Measurements from ENCODE around the gene MEIS2.

Gene MEIS2

DNA sequence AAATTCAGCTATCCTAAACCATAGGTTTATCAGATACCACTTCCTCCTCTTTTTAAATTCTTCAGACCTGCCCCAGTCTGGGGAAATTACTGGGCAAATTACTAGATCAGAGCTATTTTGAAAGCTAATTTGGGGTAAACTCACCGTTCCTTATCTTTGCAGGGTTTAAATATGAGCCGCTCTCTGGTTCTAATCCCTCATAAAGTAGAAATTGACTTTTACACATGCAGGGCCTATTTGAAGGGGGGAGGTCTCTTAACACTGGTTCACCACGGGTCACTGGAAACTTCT lies 11.0 kb upstream of the MEIS2 start:
- DNase-seq = no peak

DNA sequence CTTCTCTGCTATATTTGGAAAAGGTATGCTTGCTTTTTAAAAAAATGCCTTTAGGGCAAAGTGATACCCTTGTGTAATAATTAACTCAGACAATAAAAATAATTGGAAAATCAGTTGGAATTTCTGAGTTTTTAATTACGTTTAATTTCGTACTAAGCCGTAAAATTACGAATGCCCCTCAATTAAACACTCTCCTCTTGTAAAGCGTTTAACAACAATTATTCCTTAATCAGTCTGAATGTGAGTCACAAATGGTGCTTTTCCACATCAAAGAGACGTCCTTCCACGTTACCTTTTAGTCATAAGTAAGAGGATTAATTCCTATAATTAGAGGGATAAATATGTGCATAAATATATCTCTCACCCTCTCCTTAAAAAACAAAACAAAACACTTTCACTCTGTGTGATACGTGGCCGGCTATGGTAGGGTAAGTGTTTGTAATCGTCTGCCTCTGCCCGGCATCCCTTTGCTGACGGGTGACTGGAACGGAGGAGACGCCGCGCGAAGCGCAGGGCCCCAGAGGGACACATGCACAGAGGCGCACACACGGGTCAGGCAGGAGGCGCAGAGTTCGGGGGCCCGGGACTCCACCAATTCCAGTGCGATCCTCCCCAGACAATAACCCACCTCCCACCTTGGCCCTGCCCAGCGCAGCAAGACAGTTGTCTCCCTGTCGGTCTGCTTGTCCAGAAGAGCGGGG lies 9.7 kb upstream of the MEIS2 start:
- no peak for DNase-seq

DNA sequence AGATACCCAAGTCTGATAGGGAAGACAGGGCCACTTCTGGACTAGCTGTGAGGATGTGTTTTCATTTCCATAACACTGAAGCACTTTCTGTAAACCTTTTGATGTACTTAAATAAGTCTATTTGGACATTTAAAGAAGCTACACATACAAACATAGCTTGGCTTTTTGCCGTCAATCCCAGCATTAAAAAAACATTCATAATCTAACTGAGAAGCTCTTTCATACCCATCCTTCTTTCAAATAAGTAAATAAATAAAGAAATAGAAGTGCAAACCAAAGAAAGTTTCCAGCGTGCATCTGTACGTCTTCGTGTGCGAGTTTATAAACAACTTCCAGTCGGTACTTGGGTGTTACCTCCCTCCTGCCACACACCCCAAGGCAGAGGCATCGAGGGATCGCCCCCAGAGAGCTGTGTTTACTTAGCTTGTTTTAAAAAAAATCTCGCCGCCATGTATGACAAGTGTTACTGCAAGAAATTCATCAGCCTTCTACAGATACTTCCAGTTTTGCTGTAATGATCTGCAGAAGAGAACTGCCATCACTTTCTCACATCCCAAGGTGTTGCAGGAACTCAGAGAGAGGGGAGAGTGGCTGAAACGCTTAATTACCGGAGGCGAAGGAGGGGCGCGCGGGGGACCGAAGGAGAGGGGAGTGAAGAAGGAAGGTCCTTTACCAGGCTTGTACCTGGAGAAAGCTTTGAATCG lies 9.0 kb upstream of the MEIS2 start:
- no peak for DNase-seq

DNA sequence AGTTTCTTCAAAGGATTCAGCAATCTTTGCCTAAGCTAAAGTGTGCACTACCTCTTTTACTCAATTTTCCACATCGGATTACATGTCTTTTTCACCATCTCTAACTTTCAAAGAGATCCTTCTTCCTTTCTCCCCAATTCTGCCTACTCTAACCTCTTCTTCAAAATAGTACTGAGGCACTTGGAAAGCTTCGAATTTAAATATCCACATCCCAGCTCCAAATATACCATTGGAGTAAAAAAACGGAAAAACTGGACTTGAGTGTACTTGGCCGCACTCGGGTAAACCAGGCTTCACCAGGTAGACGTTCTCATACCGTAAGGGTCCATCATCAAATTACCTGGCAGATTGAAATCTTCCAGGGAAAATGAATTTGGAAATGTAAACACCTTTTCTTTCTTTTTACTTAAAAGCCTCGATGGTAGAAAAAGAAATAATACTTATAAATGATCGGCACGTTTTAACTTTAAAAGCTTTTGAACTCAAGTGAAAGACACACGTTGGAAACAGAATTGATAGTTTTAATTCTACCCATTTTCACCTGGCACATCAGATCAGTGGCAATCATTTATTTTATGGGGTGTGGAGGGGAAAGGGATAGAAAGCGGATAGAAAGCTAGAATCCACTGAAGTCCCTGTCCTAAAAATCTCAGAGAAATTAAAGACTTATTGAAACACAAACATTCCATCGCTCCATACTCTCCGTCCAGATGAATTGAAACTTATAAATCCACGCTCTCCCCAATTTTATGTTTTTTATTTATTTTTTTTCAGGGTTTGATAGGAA lies 8.2 kb upstream of the MEIS2 start:
- no peak for DNase-seq

DNA sequence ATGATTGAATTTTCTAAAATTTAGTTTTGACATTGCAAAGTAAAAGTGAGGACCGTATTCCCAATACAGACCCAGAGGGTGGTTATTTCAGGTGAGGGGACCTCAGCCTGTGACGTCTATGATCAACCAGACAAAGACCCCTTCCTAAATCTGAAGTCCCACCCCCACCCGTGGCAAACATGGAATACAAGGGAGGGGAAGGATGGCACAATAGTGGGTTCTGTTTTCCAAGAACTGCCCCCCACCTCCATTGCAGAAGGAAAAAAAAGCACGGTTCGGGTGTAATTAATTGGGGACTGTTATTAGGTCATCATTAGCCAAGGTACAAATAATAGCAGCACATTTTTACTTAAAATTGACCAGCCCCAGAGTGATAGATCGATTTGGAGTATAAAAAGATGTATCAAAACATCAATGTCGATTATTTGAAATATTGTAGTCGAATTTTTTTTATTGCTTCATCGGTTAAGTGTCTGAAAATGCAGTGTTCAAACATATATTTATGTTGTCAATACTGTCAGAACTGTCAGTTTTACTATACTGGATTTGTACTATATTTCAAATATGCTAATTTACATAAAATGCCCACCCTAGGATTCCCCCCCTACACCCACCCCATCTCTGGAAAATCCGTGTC lies 7.5 kb upstream of the MEIS2 start:
- DNase-seq = no peak

DNA sequence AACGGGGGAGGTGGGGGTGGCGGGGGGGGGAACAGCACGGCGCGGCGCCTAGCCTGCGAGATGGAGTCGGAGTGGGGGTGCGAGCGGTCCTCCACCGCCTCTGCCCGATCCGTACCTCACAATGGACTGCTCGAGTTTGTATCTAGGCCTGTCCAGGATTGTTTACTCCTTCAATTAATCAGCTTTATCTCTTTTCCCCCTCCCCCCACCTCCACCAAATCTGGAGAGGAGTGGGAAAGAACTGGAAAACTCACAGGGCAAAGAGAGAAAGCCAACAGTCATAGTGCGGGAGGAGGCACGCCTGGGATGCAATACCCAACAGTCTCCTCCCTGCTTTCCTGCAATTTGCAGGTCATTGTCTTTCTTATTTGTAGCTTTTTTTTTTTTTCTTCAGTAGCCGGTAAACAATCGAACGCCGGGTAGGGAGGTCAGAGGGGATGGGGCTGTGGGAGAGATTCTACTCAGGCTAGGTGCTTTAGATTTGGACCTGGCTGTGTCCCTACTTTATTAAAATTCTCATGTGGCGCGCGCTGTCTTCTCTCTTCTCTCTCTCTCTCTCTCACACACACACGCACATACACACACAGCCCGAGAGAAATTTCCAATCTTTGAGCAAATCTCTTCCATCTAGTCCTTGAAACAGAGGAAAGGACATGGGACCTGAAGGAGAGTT lies 6.9 kb upstream of the MEIS2 start:
- no peak for DNase-seq

DNA sequence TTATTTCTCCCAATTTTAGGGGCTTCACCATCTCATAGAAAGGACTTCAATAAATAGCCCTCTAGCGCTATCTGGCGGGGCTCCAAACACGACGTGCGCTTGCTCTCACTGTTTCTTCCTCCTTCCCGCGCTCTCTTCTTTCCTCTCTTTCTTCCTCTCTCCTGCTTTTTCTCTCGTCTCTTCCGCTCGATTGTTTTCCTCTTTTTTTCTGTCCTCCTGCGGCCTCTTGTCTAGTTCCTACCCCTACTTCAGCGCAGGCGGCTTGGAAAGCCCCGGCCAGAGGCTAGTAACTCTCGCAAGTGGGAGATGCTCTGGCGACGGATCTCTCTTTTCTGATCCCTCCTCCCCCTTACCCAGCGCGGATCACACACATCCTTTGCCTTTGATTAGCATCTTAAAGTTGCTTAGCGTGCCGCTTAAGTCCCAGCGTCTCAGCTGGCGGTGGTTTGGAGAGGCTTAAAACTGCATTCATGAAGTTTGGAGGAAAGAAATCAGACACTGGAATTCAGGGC lies 6.2 kb upstream of the MEIS2 start:
- DNase-seq = no peak

DNA sequence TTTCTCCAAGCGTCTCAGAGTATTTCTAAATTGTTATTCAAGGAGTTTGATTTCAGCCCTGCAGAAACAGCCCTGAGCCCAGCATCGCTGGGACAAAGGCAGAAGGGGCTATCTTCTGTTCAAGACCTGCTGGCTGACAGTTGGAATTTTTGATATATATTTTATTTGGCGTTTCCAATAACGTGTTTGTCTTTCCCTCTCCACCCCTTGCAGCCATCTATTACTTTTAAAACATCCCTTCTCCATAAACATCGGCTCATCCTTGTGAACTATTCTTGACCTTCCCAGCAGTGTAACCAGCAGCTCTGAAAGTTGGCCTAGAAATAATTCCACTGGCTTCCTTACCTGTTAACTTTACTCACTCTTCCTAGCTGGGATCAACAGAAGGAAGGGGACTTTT lies 5.5 kb upstream of the MEIS2 start:
- DNase-seq = no peak

DNA sequence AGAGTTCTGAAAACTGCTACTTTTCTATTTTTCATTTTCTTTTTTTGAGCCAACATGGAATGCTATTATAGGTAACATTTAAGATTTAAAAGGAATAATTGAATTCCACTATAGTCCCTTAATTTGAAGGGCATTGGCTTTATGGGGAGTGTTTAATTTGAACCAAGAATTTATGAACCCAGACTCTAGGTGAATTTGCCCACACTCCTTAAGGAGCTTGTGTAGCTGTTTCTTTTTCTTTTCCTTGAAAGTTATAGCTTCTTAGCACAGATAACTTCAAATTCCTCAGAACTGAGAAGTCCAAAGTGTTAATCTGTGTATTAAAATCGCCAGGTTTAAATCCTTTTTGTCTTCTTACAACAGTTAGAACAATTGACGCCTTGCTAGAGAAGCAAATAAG lies 4.7 kb upstream of the MEIS2 start:
- DNase-seq = no peak

DNA sequence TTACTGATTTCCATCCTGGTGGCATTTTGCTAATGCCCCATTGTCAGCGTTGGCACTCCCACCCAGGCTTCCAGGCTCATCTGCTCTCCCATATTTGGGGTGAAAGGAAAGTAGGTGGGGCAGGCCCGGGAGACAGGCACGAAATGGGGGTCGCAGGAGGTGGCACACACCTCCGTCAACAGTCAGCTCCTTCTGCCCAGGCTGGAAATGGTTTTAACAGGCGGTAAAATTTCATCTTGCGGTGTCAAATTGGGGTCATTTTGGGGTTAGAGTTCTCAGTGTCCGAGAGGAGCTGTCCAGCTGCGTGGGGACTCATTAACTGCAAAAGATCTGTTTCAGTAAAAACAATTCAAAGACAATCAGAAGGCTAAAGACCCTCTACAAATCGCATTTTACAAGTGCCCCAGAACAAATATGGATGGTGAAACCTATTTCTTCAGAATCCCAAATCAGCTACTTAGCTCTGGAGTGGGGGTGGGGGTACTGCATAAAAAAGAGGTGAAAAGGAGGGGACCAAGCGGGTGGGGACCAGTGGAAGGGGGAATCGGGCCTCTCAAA lies 4.2 kb upstream of the MEIS2 start:
- DNase-seq = no peak

DNA sequence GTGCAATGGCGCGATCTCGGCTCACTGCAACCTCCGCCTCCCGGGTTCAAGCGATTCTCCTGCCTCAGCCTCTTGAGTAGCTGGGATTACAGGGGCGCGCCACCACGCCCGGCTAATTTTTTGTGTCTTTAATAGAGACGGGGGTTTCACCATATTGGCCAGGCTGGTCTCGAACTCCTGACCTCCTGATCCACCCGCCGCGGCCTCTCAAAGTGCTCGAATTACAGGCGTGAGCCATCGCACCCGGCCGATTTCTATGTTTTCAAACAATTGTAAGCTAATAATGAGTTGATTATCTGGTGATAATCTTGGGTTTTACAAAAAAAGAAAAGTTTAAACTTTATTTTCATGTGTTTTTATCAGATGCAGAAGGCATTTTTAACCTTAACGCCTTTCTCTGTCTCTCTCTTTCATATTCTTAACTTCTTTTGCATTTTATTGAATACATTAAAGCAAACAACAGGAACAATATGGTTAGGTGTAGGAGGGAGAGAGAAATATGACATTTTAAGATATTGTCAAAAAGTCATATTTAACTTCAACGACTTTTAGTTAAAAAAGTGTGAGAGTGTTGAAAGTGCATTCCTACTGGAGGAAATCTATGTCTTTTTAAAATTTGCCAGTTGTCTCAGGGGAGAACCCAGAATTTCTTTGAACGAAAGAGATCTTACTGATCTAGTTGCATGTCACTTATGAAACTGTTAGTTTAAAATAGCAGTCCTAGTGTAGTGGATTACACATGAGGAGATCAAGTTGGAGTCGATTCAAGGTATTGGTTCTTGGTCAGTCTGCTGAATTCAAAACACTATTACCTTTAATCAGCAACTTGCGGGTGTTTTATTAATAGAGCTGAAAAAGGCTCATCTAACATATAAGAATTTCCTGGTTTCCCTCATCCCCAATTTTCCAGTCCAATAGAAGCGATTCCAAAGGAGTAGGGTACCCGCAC lies 3.4 kb upstream of the MEIS2 start:
- no peak for DNase-seq

DNA sequence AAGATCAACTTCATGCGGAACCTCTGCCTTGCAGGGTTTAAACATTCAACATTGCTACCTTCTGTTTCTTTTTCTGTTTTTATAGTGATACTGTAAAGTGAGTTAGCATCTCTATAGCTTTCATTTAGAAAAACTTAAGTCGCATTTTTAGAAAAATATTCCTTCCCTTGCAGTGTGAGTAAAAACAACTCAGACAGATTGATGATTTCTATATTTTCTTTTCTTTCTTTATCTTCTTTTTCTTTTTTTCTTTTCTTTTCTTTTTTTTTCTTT lies 2.8 kb upstream of the MEIS2 start:
- no peak for DNase-seq

DNA sequence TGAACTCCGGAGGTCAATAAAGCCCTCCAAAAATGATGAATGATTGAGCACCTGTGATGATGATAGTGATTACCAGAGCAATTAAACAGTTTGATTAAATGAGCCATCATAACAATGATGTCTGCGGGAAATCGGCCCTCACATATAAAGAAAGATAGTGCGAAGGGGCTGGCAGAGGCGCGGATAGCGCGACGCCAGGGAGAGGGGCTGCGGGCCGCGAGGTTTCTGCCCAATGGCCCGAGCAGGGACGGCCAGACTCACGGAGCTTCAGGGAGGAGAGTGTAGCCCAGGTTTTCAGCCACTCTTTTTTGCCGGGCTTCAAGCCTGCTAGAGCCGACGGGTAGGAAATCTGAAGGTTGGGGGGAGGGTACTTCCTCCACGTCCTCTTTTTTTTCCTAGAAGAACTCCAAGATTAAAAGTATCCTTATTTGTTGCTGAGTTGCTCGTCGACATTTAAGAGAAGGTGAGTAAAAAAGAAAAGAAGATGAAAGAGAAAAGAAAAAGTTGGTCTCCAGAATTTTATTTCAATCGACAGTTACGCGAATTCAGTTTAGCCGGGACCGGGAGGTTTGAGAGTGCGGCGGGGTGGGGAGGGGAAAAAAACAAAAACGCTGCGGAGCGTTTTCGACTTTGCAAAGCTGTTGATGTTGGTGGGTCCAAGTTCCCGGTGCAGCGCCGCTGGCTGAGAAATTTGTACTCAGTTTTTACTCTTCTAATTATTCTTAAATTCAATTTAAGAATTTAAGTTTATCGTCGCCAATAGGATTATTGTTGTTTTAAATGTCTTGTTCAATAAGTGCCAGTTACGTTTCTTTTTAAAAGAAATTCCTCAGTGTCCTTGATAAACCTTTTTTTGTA lies 2.2 kb upstream of the MEIS2 start:
- DNase-seq = no peak

DNA sequence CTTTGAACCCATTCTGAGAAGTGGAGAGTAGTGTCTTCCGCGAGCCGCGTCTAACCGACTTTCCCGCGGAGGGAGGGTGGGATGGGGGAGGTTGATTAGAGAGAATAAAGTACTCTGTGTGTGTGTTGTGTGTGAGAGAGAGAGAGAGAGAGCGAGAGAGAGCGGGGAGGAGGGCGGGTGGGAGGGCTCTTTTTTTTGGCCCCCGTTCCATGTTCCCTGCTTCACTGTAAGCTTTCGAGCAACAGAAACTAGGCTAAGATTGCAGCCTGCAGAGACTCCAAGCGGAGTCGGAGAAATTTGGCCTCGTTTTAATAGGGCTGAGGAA lies 1.6 kb upstream of the MEIS2 start:
- no peak for DNase-seq

DNA sequence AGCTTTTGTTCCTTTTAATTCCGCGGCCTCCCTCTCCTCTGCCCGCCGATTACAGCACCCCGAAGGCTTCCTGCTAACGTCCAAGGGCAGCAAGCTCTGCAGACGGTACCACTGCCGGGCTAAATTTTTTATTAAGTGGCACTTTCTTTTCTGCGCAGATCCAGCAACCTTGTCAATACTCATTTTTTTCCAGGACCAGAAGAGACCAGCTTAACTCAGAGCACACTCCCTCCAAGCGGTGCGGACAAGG lies 542 bp upstream of the MEIS2 start:
- DNase-seq = no peak

DNA sequence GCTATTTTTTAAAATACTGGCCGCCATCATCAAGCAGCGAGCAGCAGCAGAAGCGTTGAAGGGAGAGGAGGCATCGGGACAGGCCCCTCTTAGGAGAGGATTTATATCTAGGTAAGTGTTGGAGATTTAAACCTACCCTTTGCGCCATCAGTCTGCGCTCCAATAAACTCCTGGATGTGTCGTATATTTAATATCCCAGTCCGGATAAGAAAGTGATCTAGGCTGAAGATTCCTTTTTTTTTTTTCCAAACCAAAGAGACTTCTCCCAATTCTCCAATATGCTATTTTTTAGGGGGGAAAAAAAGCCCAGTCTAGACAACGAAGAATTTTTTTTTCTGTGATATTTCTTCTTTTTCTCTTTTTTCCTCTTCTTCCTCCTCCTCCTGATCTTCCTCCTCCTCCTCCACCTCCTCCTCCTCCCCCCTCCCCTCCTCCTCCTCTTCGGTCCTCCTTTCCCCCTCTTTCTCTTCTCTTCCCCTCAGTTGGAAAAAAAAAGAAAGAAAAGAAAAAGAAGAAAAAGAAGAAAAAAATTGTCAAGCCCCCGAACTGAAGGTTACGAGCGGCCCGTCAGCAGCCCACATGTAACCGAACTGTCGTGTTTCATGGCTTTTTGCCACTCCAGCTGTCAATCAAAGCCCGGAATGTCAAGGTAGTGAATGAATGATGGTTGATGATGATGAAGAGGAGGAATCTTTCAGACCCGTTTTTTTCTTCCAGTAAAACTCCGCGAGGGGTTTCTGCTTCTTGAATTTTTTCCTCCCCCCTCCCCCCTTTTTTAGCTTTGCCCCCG lies 835 bp downstream of the MEIS2 start:
- DNase-seq = no peak

DNA sequence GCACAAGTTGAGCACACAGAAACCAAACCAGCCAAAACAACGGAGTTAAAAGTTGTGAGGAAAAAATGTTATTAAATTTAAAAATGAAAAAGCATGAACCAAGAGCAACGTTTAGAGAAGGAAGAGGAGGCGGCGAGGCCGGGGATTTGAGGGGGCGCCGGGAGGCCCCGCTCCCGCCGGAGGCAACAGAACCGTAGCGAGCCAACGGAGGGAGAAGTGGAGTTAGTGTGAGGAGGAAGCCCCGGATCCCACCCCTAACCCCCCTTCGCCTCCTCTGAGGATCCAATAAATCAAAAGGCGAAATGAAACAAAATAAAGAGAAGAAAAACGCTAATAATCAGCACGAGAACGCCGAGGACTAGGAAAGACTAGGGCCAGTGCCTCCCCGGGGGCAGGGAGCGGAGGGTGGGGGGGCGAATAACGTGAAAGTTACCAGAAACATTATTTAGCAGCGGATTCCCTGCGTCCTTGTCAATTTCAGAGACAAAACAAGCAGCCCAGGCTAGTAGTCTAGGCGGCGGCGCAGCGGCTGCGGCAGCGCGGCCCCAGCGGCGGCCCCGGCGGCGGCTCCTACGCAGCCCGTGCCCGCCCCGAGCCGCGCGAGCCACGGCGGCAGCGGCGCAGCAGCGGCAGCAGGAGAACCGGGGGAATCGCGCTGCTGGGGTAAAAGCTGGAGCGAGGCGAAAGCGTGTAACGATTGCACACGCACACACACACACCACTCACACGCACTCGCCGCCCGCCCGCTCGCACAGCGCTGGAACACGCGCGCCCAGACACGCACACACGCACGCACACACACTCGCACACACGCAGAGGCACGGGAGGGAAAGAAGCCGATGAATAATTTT lies 1.7 kb downstream of the MEIS2 start:
- no peak for DNase-seq

DNA sequence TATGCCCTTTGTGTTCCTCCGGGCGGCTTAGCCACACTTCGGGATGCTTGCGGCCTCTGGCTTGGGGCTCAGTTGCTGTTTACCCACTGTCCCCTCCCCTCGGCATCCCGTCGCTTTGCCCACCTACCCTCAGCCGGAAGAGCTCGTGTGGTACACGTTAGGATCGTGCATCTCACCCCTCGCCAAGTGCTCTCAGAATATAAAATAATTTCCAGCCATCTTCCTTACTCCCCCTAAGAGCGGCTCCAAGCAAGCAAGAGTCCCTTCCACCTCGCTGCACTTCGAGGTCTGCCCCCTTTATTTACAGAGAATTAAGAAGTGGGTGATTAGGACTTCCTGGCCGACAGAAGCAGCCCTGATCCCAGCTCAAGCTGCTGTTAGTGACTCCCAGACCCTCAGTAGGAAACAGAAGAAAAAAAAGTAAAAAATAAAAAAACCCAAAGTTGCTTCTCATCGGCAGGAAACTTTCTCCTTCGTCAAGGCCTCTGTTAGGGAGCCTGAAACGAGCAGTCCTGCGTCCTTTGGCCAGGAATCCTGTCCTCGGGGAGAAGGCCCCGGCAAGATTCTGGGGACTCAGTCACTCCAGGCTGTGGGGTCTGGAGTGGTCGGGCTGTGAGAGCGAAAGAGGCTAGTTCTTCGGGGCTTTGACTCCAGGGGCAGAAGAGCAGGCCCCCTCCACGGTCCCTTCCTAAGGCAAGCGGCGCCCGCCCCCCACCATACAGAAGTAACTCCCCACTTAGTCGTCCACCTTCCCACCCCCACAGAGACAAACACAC lies 3.0 kb downstream of the MEIS2 start:
- no peak for DNase-seq
